NCI-H1694 treated with DMSO at 0.1 percent for 48 hours (cell line): ENCODE results near the gene CDX1.

Source experiments
- DNase-seq: peaks from one replicate; lab custom pipeline; 2025; lab: John Stamatoyannopoulos, UW

The CDX1 gene

DNA sequence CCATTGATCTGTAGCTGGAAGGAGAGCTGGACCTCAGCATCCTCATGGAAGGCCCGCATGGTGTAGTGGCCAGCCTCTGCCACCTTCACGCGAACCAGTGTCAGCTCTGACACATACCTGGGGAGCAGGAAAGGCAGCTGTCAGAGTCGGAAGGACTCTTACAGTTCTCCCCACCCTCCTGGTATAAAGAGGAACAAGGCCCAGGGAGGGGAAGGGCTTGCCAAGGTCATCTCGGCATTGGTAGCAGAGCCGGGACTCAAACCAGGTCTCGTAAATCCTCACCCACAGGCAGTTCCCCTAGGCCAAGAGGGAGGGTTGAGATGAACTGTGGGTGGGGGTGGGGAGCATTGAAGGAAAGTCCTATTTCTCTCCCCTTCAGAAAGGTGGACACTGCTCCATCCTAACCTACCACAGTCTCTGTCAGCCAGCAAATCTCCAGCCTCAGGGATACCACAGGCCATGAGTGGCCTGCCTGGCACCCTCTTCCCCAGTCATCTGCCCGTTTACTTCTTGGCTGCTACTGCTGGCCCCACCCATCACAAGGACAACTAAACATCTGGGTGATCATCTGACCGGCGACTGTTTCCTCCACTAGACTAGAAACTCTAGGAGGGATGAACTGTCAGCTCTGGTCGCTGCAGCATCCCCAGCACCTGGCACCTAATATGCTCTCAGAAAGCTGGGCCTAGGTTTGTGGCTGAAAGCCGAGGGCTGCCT lies 34.4 kb upstream of the CDX1 start:
- no peak for DNase-seq

DNA sequence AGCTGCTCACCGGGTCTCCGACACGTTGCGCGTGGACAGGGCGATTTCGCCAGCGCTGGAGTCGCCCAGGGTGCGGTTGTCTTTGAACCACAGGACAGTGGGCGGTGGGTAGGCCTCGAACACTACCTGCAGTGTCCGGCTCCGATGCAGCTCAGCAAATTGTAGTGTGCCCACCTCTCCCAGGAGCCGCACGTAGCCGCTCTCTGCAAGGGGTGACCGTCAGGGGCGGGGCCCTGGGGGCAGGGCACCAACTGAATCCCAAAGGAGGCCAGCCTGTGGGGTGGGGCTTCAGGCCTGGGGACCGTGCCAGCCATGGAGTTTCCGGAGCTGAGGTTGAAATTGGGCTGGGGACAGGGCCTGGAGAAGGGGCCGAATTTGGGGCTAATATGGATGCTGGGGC lies 33.8 kb upstream of the CDX1 start:
- DNase-seq = no peak

DNA sequence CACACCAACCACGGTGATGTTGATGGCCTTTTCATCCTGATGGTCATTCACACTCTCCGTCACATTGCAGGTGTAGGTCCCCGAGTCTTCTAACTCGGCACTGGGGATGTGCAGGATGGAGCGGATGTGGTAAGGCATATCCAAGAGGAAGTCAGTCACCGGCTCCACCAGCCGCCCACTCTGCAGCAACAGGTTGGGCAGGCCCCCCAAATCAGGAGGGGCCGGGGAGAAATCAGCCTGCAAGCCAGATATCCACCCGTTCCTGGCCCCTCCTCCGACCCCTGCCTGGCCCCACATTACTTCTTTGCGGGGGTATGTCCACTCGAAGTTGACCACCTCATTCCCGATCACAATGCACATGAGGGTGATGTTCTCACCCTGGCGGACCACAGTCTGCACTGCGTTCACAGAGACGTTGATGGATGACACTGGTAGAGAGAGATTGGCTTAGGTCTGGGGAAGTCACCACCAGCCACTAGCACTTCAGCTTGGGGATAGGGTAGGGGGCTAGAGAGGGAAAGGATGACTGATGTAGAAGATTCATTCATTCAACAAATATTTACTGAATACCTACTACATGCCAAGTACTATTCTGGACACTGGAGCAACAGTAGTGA lies 32.9 kb upstream of the CDX1 start:
- DNase-seq = no peak

DNA sequence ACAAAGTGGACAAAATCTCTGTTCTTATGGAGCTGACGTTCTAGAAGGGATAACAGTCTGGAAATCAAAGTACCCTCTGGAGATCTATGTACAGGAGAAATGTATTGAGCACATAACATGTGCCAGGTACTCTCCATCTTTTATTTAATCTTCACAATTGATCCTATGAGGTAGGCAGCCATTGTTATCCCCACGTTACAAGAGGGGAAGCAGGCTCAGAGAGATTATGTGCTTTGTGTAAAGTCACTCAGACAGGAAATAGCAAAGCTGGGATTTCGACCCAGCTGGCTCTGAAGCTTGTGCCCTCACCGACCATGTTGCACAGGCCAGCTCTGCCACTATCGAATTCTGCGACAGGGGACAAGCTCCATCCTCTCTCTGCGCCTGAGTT lies 32.4 kb upstream of the CDX1 start:
- DNase-seq = no peak

DNA sequence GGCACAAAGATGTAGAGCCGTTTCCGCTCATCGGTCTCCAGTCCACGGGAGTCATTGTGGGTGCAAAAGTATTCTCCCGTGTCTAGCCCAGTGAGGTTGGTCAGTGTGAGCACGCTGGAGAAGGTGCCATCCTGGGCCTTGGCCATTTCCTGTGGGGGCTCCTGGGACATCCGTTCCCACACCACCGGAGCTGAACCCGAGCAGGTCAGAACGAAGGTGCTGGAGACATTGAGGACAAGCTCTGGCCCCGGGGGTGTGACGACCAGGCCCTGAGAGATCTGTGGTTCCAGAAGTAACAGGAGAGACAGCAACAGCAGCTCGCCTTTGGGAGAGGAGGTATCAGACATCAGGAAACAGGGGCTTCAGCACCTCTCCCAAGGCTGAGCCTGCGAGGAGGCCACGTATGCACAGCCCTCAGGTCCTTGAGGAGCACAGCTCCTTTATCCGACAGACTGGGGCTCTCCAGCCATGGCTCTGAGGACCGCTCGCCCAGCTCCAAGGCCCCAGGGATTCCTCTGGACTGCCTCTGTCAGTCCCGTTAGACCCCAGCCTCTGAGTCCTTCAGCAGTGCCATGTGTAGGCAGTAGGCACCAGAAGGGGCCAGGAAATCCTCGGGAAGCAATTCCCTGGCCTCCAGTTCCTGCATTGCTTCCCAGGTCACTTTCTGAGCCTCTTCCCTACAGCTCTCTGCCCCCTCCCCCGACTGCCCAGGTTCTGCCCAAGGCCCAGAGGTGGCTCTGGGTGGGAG lies 30.8 kb upstream of the CDX1 start:
- DNase-seq = no peak

DNA sequence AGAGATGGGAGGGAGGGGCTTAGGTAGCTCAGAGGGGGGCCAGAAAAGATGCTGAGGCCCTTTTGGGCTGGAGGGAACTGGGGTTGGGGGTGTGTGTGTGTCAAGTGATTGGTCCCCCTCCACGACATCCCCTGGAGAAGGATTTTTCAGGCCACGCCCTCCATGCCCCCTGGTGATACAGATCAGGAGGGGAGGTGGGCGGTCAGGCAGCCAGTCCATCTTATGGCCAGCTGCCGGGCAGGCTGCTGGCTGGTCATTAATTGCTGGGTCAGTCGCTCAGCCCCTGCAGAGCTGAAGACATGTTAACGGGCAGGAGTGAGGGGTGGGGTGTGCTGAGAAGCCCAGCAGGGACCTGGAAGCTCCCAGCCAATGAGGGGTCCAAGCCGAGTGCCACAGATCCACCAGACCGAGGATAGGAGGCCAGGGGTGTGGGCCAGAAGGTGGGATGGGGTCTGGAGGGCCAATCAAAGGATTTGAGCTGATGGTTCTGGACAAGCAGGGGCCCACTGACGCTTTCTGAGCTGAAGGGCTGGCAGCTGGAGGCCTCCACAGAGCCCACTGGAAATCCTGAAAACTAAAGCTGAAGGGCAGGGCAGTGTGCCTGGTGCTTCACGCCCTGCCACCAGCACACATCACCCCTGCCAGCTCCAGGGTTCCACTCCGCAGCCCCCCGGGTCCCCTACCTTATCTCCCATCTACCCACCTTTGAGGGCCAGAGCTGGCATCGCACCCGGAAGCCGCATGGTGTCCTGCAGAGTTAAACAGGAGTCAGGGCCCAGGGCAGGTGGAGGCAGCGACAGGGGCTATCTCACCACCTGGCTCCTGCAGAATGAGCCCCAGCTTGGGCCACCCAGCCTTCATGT lies 30.0 kb upstream of the CDX1 start:
- DNase-seq = no peak

DNA sequence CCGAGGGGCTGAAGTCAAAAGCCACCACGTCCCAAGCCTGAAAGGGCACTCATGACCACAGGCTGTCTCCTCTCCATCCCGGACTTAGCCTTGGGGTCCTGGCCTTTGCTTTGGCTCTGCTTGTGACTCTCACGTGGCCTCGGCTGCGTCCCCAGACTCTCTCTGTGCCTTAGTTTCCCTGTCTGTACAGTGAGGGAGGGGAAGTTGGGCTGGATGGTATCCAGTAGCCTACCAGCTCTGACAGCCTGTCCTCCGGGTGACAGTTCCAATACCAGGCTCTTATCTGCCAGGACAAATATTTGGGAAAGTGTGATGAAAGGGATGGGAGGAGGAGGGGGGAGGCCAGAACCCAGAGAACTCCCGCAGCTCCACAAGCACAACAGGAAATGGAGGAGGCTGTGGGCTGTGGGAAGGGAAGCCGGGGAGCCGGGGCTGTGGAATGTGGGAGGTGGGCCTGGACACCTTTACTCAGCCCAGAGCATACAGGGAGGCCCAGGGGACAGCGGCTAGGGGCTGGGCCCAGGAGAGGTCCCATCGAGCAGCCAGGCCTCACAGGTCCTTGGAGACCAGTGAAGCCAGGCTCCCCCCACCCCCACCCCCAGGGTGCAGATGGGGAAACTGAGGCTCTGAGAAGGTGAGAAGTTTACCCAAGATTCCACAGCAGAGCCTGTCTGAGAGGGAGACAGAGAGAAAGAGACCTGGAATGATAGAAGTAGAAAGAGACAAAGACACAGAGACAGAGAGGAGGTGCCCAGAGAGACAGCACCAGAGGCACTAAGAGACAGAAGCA lies 29.2 kb upstream of the CDX1 start:
- DNase-seq = no peak

DNA sequence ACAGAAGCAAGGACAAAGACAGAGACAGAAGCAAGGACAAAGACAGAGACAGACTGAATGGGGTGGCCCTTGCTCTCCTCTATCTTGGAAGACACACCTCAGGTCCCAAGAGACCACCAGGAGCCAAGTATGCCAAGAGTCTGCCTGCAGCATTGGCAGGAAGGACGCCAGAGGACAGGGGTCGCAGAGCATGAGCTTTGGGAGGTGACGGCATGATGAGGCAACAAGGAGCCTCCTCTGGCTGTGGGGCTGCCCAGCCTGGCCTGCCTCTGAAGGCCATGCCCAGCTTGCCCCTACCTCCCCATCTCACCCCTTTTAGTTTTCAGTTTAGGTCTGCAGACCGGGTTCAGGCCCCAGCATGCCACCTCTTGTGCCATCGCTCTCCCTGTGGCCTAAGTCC lies 28.6 kb upstream of the CDX1 start:
- DNase-seq = no peak

DNA sequence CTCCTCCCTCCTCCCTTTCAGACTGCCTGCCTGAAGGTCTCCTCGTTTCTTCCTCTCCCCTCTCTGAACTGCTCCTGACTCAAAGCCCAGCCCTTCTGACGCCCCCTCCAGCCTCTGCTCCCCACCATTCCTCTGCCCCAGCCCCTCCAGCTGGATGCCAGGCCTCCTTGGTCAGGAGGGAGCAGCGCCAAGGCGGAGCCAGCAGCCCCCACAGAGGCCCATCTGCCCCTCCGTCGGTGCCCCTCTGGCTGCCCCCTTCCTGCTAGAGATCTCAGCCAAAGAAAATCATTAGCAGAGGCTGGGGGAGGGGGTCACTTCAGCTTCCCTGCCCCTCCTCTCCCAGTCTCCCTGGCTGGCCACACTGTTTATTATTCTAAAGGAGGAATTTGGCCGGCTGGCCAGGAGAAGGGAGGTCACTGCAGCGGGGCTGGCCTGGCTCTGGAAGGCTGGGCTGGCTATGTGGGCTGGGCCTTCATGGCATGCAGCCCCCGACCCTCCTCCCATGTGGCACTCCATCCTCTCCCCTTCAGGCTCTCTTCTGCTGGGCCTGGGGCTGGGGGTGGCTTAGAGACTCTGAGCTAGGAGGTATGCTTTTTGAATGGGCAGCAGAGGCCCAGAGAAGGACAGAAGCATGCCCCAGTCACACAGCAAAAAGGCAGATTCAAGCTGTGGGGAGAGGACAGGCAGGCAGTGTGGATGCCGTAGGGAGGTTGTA lies 27.9 kb upstream of the CDX1 start:
- DNase-seq = no peak

DNA sequence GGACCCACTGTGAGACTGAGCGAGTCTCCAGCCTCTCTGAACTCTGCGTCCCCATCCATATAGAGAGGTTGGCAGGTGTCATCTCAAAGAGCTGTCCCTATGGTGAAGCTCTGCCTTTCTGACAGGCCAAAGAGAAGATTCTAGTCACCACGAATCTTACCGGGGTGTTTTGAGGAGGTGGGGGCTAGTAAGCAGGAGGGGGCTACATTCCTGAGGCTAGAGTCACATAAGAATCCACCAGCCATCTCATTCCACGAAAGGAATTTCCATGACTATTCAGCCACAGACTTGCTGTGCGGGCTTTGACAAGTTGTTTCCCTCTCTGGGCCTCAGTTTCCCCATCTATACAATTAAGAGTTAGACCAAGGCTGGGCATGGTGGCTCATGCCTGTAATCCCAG lies 27.2 kb upstream of the CDX1 start:
- DNase-seq = no peak

DNA sequence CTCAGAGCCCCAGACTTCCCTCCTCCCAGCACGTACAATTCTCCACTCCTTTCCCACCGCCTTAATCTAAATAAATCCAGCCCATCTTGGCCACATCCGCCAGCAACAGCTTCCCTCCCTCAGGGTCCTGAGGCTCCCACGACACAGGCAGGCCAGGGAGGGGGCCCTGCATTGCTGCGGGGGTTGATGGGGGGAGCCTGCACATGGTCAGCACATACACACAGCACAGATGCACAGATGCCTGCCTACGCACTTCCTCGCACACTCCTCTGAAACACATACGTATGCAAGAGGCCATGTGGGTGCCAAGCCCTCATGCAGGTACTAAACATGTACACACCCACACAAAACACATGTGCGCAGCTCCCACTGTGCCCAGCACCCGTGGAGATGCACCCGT lies 25.7 kb upstream of the CDX1 start:
- no peak for DNase-seq

DNA sequence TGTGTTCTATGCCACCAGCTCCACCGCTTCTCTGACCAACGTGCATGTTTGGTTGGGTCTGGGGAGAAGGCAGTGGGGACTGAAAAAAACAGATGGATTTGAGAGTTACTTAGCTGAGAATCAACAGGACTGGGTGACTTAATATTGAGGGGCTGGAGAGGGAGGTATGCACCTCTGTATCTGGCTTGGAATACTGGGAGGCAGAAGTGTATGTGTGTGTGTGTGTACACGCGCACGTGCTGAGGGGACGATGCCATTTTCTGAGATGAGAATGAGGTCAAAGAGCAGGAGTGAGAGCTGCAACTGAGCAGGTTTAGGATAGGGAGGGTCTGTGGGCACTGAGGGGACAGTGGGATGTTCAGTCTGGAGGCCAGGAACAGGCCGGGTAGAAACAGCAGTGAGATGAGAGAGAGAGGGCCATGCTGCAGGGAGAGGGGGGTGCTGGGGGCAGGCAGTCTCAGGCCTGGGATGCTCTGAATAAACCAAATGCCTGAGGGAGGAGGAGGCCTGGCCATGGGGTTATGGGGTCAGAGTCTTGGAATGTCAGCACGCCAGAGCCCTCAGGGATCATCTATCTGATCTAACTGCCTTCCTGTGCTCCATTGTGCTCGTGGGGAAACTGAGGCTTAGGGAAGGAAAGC lies 24.9 kb upstream of the CDX1 start:
- DNase-seq = no peak

DNA sequence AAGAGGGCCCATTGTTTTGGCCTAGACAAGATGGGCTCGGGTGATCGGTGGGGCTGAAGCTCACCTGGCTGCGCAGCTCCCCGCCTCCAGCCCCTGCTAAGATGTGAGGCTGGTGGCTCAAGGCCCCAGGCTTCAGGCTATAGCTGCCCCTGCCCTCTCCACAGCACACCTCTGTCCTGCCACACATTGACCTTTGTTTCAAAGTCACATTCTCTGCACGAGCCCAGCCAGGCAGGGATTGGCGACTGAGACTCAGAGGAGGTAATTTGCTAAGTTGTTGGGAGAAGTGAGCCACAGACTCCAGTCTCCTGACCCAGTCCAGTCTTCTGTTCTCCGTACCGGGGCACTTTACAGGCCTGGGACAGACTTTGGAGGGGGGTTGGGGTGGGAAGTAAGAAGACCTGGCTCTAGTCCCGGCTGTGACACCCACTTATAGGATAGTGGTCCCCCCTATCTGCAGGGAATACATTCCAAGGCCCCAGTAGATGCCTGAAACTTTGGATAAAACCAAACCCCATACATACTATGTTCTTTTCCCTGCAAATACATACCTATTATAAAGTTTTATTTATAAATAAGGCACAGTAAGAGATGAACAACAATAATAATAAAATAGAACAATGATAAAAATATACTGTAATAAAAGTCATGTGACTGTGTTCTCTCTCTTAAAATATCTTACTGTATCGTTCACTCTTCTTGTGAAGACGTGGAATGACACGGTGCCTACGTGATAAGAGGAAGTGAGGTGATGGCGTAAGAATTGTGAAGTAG lies 24.2 kb upstream of the CDX1 start:
- DNase-seq = no peak

DNA sequence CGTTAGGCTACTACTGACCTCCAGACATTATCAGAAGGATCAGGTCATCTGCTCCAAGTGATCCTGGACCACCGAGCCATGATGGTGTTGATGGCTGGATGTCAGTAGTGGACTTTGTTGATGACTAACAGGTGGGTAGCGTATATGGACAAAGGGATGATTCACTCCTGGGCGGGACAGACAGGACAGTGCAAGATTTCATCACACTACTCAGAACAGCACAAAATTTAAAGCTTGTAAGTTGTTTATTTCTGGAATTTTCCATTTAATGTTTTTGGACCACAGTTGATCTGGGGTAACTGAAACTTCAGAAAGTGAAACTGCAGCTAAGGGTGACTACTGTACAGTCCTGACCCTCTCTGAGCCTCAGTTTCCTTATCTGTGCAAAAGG lies 23.6 kb upstream of the CDX1 start:
- DNase-seq = no peak

DNA sequence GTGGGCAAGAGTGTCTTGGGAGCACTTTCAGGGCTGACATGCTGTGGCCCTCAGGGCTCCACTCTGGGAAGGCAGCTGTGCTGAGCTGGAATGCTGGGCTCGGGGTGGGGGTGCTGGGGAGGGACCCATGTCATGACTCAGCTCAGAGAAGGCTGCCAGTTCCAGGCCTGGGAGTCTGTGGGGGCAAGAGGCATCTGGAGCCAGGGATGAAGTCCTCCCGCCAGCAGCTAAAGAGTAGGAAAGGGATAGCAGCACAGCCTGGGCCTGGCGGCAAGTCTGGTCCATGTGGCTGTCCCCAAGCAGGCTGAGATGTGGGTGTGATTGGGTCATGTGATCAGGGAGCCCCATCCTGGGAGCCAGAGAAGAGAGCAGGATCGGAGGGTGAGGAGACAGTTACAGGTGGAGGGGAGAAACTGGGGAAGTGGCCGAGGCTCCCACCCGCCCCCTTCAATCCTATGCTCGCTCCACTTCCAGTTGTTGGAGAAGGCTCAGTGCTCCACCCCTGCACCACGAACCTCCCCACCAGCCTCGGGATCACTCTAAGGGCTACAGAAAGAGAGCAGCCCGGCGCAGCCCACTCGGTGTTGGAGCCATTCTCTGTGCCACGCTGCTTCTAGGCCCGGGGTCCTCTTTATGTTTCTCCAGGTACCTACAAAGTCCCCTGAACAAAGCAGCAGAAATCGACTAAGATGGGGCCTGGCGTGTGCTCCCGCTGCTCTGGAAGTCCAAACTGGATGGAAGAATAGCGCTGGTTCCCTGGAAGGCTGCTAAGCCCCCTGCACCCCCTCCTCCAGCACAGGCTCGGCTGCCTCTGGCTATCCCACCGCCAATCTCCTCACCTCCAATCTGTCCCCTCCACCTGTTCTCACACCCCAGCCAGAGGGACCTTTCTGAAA lies 23.0 kb upstream of the CDX1 start:
- no peak for DNase-seq

DNA sequence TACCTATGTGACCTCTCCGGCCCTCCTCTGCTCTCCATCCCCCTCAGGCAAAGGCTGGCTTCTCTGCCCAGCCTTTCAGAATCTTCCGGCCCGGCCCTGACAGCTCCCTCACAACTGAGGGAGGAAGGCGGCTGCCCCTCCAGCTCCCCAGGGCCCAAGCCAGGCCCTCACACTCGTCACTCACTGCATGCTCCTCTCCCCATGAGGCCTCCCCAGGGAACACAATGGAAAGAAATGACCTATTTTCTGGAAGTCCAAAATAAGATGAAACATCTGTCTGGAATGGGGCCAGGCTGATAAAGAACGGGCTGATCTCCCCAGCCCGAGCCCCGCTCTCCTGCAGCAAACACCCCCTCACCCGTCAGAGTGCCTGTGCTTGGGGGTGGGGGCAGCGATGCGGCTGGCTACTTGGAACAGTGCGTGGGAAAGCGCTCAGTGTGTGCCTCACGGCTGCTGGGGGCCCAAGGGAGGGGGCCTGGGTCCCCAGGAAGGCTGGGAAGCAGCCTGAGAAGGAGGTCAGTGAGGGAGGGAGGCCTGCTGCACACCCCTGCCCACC lies 22.3 kb upstream of the CDX1 start:
- no peak for DNase-seq

DNA sequence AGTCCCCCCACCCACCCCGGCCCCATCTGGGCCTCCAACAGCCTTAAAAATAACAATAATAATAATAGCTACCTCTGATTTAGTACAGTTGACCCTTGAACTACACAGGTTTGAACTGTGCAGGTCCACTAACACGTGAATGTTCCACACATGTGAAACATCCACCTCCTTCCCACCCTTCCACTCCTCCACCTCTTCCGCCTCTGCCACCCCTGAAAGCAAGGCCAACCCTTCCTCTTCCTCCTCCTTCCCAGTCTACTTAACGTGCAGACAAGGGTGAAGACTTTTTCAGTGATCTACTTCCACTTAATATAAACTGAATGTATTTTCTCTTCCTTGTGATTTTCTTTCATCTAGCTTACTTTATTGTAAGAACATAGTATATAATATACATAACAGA lies 21.7 kb upstream of the CDX1 start:
- DNase-seq = no peak

DNA sequence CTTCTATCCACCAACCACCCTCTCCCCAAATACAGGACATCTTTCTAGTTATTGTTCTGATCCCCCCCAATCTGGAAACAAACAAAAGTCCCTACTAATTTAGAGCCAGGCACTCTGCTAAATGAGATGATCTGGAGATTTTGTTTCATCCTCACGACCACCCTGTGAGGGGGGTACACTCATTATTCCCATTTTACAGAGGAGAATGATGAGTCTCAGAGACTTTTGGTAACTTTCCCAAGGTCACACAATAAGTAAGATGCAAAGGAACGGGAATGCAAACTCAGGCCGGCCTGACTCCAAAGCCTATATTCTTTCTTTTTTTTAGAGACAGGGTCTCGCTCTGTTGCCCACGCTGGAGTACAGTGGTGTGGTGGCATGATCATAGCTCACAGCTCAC lies 20.3 kb upstream of the CDX1 start:
- DNase-seq = no peak
